Neural progenitor cell (in vitro differentiated cells): ENCODE data around the gene RGS9.

Experiments used
- CTCF ChIP-seq: fragments of 200-600 bp; sonication (generic); IDR thresholded peaks from 2 replicates; pipeline ENCODE4 v1.5.1; 2017; ENCODE audit warnings: antibody characterized with exemption, mild to moderate bottlenecking
- EZH2 ChIP-seq: fragments of 200-600 bp; sonication (generic); IDR thresholded peaks from 2 replicates; pipeline ENCODE4 v1.6.1; 2017; ENCODE audit warnings: antibody characterized with exemption, mild to moderate bottlenecking, moderate library complexity
- EZH2phosphoT487 ChIP-seq: fragments of 200-600 bp; sonication (generic); IDR thresholded peaks from 2 replicates; pipeline ENCODE4 v1.6.1; 2017; ENCODE audit warnings: antibody characterized with exemption

GRCh38 chr17:65171752-65172151 is 34.6 kb downstream of the RGS9 start:
- no peak for TF ChIP-seq EZH2
- TF ChIP-seq CTCF: no peak
- TF ChIP-seq EZH2phosphoT487: no peak
